Measurements from ENCODE around the gene CITED2.
"Not testable (repeated sequence)": the region's sequence is repeated elsewhere in the genome, so short reads cannot be mapped to it uniquely, and the experiment has no call there.

Gene CITED2

GRCh38 chr6:139374357-139375225, at the start of gene CITED2:
CITED2 (minus strand) TSS chr6:139374648; CDS start chr6:139373944, 704 bp downstream.
- DNase-seq (ENCODE audit: low read depth in 2 of 2) = peak; percentile 84 to 86

GRCh38 chr6:139423037-139423703, 48.7 kb upstream of the CITED2 start:
- DNase-seq (ENCODE audit: low read depth in 2 of 2) = no peak

GRCh38 chr6:139422105-139423036, 47.9 kb upstream of the CITED2 start:
- no peak for DNase-seq (ENCODE audit: low read depth in 2 of 2)

GRCh38 chr6:139418481-139419132, 44.2 kb upstream of the CITED2 start:
- DNase-seq (ENCODE audit: low read depth in 2 of 2) = no peak

- no peak for DNase-seq (ENCODE audit: low read depth in 2 of 2)
These were observed 41.7 kb upstream of the CITED2 start for GRCh38 chr6:139416146-139416545.

GRCh38 chr6:139415365-139415764, 40.9 kb upstream of the CITED2 start:
- no peak for DNase-seq (ENCODE audit: low read depth in 2 of 2)

- not testable (repeated sequence) for DNase-seq (ENCODE audit: low read depth in 2 of 2)
These were observed 37.7 kb upstream of the CITED2 start for GRCh38 chr6:139412103-139412502.

GRCh38 chr6:139409026-139409425, 34.6 kb upstream of the CITED2 start:
- no peak for DNase-seq (ENCODE audit: low read depth in 2 of 2)

GRCh38 chr6:139407718-139408222, 33.3 kb upstream of the CITED2 start:
- no peak for DNase-seq (ENCODE audit: low read depth in 2 of 2)

- DNase-seq (ENCODE audit: low read depth in 2 of 2) = no peak
These were observed 32.3 kb upstream of the CITED2 start for GRCh38 chr6:139406577-139407343.

GRCh38 chr6:139402876-139403386, 28.5 kb upstream of the CITED2 start:
- DNase-seq (ENCODE audit: low read depth in 2 of 2) = no peak

GRCh38 chr6:139398658-139399057, 24.2 kb upstream of the CITED2 start:
- no peak for DNase-seq (ENCODE audit: low read depth in 2 of 2)

GRCh38 chr6:139395891-139396301, 21.4 kb upstream of the CITED2 start:
- DNase-seq (ENCODE audit: low read depth in 2 of 2) = no peak

- DNase-seq (ENCODE audit: low read depth in 2 of 2) = no peak
These were observed 20.9 kb upstream of the CITED2 start for GRCh38 chr6:139395371-139395770.

GRCh38 chr6:139394027-139394649, 19.7 kb upstream of the CITED2 start:
- DNase-seq (ENCODE audit: low read depth in 2 of 2) = no peak

GRCh38 chr6:139392794-139393193, 18.3 kb upstream of the CITED2 start:
- DNase-seq (ENCODE audit: low read depth in 2 of 2) = no peak

GRCh38 chr6:139391709-139392108, 17.3 kb upstream of the CITED2 start:
- no peak for DNase-seq (ENCODE audit: low read depth in 2 of 2)

GRCh38 chr6:139390447-139390846, 16.0 kb upstream of the CITED2 start:
- DNase-seq (ENCODE audit: low read depth in 2 of 2) = no peak

GRCh38 chr6:139388384-139388783, 13.9 kb upstream of the CITED2 start:
- no peak for DNase-seq (ENCODE audit: low read depth in 2 of 2)

GRCh38 chr6:139386404-139386803, 12.0 kb upstream of the CITED2 start:
- DNase-seq (ENCODE audit: low read depth in 2 of 2) = no peak
